ENCODE data around the gene SF3B4.

Gene SF3B4

DNA sequence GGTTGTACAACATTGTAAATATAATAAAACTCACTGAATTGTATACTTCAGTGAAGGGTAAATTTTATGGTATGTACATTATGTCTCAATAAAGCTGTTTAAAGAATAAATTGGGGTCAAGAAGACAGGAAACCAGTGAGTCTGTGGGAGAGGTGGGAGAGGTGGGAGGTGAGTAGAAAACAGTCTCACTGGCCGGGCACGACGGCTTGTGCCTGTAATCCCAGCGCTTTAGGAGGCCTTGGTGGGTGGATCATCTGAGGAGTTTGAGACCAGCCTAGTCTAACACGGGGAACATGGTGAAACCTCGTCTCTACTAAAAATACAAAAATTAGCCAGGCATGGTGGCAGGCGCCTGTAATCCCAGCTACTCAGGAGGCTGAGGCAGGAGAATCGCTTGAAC lies 4.9 kb upstream of the SF3B4 start:
- DNase-seq (ENCODE audit: low read depth) = no peak

DNA sequence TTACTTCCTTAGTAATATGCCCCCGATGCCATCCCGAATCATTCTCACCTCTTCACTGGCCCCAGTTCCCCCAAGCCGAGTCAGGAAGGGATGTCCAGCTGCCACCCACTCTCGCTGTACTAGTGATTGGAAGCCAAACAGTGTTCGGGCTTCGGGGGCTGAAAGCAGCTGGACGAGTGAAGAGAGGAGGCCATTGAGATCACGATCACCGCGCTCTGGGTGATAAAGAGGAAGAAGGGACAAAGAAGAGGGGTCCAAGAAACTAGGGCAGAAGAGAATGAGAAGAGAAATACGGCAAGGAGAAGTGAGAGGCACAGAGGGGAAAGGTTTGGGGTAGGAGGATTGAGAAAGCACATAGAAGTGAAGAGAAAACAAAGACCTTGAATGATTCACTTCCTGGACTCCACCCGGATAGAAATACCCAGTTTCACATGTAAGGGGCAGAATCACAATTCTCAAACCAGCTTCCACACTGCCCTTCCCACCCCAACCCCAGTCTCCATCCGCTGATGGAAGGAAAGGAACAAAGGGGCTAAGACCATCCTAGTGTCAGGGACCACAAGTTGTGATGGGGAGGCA lies 3.7 kb upstream of the SF3B4 start:
- DNase-seq (ENCODE audit: low read depth) = no peak

DNA sequence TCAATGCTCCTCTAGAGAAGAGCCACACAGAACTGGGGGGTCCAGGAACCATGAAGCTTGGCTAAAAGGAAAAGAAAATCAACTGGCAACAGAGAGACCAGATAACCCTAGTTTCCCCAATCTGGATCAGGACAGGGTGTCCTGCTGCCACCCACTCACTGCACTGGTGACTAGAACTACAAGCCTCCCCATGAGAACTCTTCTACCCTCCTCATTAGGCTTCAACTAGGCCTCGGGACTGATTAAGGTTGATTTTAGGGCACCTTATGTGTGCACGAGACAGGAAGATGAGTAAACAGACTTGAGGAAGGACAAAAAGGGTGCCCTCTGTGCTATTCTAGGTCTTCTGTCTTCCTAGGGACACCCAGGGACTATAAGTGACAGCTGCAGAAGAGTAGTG lies 2.3 kb upstream of the SF3B4 start:
- no peak for DNase-seq (ENCODE audit: low read depth)

DNA sequence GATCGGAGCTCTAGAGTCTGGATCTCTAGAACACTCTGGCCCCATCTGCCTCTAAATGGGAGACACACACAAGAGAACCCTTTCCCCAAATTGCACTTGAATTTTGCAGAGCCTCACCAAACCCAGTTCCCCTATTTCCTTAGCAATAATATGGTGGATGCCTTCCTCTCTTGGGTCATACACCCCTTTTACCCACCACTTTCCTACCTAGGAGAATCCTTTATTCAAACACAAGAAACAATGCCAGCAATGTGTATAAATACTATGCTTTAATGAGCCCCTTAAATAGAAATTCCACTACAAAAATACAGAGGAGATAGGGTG lies 760 bp upstream of the SF3B4 start:
- DNase-seq (ENCODE audit: low read depth) = no peak

- no peak for DNase-seq (ENCODE audit: low read depth)
These were observed 494 bp downstream of the SF3B4 start for GRCh38 chr1:149927056-149927562.

- DNase-seq (ENCODE audit: low read depth) = no peak
These were observed 1.3 kb downstream of the SF3B4 start for GRCh38 chr1:149926296-149926695.

GRCh38 chr1:149925751-149926150 lies 1.9 kb downstream of the SF3B4 start:
- DNase-seq (ENCODE audit: low read depth) = no peak

DNA sequence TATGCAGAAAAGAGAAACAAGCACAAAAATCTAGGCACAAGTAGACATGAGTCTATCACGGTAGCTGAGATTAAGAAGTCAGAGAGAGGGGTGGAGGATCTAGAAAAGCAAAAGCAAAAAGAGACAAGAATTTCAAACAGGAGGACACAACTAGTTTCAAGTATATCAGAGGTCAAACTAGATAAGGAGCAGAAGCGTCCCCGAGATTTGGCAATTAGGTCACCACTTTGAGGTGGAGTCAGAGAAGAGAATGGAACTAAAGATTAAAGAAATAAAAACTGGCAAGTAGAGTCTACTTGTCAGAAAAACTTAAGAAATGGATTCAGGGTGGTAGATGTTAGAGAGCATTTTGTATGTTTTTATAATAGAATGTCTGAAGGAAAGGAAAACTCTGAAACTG lies 2.3 kb downstream of the SF3B4 start:
- DNase-seq (ENCODE audit: low read depth) = no peak

- no peak for DNase-seq (ENCODE audit: low read depth)
These were observed 4.0 kb downstream of the SF3B4 start for GRCh38 chr1:149923626-149924025.

DNA sequence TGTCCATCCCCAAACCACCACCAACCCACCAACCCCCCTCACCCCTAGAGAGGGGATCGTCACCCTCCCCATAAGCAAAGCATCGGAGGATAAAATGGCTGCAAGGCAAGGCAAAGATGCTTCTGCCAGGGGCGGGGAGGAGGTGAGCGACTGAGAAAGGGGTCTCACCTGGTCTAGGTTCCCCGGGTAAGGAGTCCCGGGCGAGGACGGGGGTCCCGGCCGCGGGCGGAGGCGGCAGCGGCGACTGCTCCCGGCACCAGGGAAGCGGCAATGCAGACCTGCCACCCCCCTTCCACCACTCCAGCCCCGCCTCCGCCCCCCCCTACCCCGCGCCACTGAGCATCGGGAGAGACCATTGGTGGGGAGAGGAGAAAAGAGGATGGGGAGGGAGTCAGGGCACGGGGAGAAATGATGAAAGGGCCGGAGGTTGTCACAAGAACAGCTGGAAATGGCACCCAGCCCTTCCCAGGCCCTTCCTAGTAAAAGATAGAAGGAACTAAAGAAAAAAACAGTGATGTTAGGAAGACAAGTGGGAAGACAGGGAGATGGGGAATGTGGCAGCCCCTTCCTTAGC lies 9.9 kb downstream of the SF3B4 start, which contains the start of gene SV2A:
Gene SV2A (minus strand): TSS at position 274 of the 574 bp plus-strand sequence. CDS start 4,004 bp downstream, outside the sequence.
- peak; percentile 20 for DNase-seq (ENCODE audit: low read depth)

DNA sequence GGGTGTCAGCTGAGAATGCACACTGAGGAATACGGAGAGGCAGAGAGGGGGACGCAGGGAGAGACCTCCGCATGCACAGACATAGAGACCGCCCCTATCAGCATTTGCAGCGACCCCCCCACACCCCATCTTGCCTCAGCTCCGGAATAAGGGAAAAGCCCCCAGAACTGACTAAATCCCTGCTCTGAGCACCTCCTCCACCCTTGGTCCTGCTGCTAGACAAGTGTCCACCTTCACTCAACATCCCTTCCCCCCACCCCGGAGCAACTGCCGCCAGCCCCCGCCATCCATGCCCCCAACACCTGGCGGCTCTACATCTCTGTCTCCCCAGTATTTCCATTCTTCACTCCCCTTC lies 10.7 kb downstream of the SF3B4 start:
- DNase-seq (ENCODE audit: low read depth) = no peak

GRCh38 chr1:149916193-149916897 lies 11.3 kb downstream of the SF3B4 start:
- no peak for DNase-seq (ENCODE audit: low read depth)

GRCh38 chr1:149915429-149916192 lies 12.0 kb downstream of the SF3B4 start:
- no peak for DNase-seq (ENCODE audit: low read depth)

DNA sequence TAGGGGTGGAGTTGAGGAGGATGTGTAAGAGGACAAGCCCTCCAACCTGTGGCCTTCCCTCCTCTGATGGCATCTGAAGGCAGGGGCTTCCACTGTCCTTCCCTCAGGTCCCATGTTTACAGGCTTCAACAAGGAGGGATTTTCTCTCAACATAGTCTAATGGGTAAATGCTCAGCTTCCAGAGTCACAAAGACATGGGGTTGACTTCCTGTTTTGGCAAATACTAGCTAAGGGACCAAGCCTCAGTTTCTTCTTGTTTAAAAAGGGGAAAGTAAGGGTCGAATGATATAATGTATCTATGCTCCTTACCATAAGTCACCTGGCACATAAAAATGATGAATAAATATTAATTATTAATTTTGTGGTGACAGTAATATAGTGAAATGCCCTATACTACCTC lies 13.1 kb downstream of the SF3B4 start:
- DNase-seq (ENCODE audit: low read depth) = no peak

DNA sequence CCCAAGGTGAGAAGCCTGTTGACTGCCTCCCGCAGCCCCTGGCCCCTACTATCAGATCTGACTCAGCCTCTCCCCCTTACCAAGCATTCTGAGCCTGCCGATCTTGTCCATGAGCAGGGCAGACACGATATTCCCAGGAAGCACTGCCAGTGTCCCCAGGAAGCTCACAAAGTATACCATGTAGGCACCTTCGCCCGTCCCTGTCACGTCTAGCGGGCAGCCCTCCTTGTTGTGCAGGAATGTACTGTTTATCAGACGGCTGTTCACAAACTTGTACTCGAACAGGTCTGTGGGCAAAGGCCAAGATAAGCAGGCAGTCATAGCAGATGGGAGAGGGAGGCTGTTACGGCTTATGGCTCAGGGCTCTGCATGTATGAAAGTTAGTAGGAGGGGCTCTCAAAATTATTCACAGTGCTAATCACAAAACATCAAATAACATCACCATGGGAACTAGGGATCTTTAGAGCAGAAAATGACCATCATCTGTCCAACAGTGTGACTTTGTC lies 21.0 kb downstream of the SF3B4 start:
- DNase-seq (ENCODE audit: low read depth) = no peak

- no peak for DNase-seq (ENCODE audit: low read depth)
These were observed 23.6 kb downstream of the SF3B4 start for GRCh38 chr1:149903836-149904491.

DNA sequence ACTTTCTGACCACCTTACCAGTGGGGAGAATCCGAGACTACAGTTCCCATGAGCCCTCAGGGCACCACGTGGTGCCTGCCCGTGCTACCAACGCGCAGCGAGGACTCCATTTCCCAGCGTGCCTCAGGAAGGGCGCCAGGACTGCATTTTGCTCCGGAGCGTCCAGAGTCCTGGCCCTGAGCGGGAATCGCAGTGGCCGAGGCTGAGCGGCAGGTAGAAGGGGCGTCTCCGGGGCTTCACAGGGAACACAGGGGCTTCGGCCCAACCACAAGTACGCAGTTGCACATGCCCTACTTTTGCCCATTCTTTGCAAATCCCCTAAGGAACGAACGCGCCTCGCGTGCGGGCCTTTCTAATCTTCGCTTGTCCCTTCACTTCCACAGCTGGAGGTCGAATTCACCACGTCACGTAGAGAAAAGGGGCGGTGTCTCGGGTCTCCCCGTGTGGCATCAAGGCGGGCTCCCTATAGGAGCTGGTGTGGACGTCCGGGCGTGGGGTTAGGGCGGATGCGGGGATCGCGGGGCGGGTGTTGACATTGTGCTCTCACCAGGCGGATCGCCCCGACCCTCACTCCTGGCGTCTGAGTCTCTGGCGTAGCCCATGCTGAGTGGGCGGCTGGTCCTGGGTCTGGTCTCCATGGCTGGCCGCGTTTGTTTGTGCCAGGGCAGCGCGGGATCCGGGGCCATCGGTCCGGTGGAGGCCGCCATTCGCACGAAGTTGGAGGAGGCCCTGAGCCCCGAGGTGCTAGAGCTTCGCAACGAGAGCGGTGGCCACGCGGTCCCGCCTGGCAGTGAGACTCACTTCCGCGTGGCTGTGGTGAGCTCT lies 27.9 kb downstream of the SF3B4 start, which contains the start of gene BOLA1:
Gene BOLA1 (plus strand): TSS at position 109 of the 825 bp plus-strand sequence. CDS start 492 bp downstream, at position 601.
- DNase-seq (ENCODE audit: low read depth) = peak; percentile 71

DNA sequence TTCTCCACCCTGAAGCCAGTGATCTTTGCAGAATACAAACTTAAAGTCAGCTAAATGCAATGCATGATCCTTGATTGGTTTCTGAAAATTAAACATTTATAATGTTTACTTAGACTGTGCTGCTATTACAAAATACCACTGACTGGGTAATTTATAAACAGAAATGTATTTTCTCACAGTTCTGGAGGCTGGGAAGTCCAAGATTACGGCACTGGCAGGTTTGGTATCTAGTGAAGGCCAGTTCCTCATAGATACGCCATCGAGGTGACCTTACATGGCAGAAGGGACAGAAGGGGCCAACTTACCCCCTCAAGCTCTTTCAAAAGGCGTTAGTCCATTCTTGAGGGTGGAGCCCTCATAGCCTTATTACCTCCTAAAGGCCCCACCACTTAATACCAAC lies 31.0 kb downstream of the SF3B4 start:
- DNase-seq (ENCODE audit: low read depth) = no peak

DNA sequence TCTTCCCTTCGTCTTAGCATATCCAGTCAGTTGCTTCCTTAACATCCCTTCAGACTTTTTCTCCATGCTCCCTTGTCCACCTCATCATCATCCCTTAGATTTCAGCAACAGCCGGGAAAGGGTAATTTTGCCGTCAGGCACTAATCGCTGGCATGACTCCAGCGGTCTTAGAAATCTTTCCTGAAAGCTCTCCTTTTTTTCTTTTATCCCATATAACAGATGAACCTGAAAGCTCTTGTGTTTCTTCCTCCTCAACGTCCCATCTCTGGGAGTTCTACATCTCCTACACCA lies 38.7 kb downstream of the SF3B4 start:
- DNase-seq (ENCODE audit: low read depth) = no peak

GRCh38 chr1:149888247-149888998 lies 39.2 kb downstream of the SF3B4 start:
- peak; percentile 67 for DNase-seq (ENCODE audit: low read depth)
